Fibroblast of the aortic adventitia (primary cell): ENCODE measurements around the gene SC5D. TPM values are rescaled to one million over a fixed set of nuclear protein-coding genes. Genes with fewer than 3 reads are reported as not detected.

Experiments used
- DNase-seq: peaks from one replicate; pipeline ENCODE4 v3.0.0-alpha.2; 2010; ENCODE audit warnings: low read depth
- H3K4me3 ChIP-seq: 2 replicates; pipeline ENCODE4 v1.5.1; 2011; ENCODE audit warnings: low read depth, mild to moderate bottlenecking, control low read depth, low read length, moderate library complexity
- CTCF ChIP-seq: IDR thresholded peaks from 2 replicates; pipeline ENCODE4 v1.5.1; 2011; ENCODE audit warnings: mild to moderate bottlenecking, low read length, control low read depth, inconsistent platforms; ENCODE audit not compliant: insufficient read depth
- total RNA-seq: library from RNA; depleted of rRNA; stranded (reverse); fragments of >200 nt; gene quantifications from 2 replicates; pipeline ENCODE4 v1.2.3, GENCODE V29; 2012; ENCODE audit warnings: low replicate concordance

SC5D gene
- total RNA-seq, 1 donor: 43.8 TPM

GRCh38 chr11:121350314-121351082 lies 57.9 kb downstream of the SC5D start:
- TF ChIP-seq CTCF: no peak
- H3K4me3 ChIP-seq: no peak overlapping the region
- no peak for DNase-seq

- no peak for DNase-seq
- H3K4me3 ChIP-seq: no peak overlapping the region
- TF ChIP-seq CTCF: no peak
Measured at GRCh38 chr11:121351083-121351630, 58.6 kb downstream of the SC5D start.

- DNase-seq: no peak
- no peak for TF ChIP-seq CTCF
- no peak overlapping the region for H3K4me3 ChIP-seq
Measured at GRCh38 chr11:121352251-121352891, 59.8 kb downstream of the SC5D start.

GRCh38 chr11:121354192-121354591 lies 61.6 kb downstream of the SC5D start:
- H3K4me3 ChIP-seq: no peak overlapping the region
- no peak for DNase-seq
- TF ChIP-seq CTCF: no peak

GRCh38 chr11:121356357-121356756 lies 63.8 kb downstream of the SC5D start:
- no peak for DNase-seq
- no peak for TF ChIP-seq CTCF
- no peak overlapping the region for H3K4me3 ChIP-seq

Other genes with a start within 250 kb of the SC5D start
- gene TECTA, start 191.5 kb upstream of the SC5D start, total RNA-seq: 0.36 and 1.5 TPM in 2 replicates
- gene SORL1, start 159.5 kb downstream of the SC5D start, total RNA-seq: 1.2 and 1.4 TPM in 2 replicates